Astrocyte of the cerebellum (primary cell): Measurements from ENCODE around the gene NHSL1.

Experiments
- DNase-seq: peaks from one replicate; pipeline ENCODE4 v3.0.0-alpha.2; 2011; ENCODE audit warnings: low read depth
- H3K4me3 ChIP-seq: 2 replicates; pipeline ENCODE4 v1.5.1; 2011; ENCODE audit warnings: mild to moderate bottlenecking, low read depth, low read length, moderate library complexity
- in situ Hi-C: cut with HindIII; loops from 2 replicates; pipeline ENCODE4 v1.10.0; 2017; ENCODE audit warnings: low sequenced_read_pairs
- TF ChIP-seq, protein P1 (sequence below): IDR thresholded peaks from 2 replicates; pipeline ENCODE4 v1.5.1; 2012; ENCODE audit warnings: low read length, low read depth, moderate library complexity, mild to moderate bottlenecking; ENCODE audit errors: missing control alignments

NHSL1 gene

DNA sequence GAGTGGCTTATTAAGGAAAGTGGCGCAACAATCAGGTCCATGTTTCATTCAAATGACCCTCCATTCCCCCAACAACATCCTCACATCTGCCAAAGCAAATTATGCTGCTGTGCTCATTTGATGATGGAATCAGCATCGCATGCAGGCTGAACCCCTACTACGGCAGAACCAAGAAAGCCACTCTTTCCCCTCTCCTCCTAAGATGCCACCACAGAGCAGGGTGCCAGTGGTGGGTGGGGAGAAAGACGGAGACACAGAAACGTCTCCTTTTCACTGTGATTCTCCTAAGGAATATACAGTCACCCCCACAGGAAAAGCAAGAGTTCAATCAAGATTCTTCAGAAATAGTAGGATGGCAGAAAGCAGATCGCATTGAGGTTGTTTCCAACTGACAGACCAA lies 78.2 kb downstream of the NHSL1 start:
- no peak for DNase-seq
- TF ChIP-seq, protein P1, sequence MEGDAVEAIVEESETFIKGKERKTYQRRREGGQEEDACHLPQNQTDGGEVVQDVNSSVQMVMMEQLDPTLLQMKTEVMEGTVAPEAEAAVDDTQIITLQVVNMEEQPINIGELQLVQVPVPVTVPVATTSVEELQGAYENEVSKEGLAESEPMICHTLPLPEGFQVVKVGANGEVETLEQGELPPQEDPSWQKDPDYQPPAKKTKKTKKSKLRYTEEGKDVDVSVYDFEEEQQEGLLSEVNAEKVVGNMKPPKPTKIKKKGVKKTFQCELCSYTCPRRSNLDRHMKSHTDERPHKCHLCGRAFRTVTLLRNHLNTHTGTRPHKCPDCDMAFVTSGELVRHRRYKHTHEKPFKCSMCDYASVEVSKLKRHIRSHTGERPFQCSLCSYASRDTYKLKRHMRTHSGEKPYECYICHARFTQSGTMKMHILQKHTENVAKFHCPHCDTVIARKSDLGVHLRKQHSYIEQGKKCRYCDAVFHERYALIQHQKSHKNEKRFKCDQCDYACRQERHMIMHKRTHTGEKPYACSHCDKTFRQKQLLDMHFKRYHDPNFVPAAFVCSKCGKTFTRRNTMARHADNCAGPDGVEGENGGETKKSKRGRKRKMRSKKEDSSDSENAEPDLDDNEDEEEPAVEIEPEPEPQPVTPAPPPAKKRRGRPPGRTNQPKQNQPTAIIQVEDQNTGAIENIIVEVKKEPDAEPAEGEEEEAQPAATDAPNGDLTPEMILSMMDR, result no peak
- in situ Hi-C loops, result loop anchor here (25.0 kb wide), 1 partner anchor 341 kb away; the partner anchor contains the start of gene CCDC28A
- no peak overlapping the region for H3K4me3 ChIP-seq

DNA sequence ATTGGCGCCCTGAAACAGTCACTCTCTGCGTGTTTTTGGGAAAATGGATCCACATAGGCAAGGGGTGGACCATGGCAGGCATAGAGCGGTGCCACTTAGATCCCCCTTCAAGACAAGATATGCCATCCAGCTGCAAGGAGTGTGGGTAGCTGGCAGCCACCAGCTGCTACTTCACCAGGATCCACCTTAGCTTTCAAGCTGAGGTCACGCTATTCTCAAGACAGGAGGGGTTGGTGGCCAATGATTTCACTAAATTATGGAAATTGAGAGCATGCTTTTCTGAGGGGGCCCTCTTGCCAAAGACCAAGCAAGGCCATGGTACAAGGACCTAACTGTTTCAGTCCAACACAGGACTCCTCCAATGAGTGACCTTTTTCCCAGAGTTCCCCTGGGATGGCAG lies 78.9 kb downstream of the NHSL1 start:
- H3K4me3 ChIP-seq, result no peak overlapping the region
- no peak for DNase-seq
- TF ChIP-seq, protein P1, result no peak
- in situ Hi-C loops, result loop anchor here (25.0 kb wide), 1 partner anchor 342 kb away; the partner anchor contains the start of gene CCDC28A

GRCh38 chr6:138419766-138420165 lies 79.5 kb downstream of the NHSL1 start:
- H3K4me3 ChIP-seq, result no peak overlapping the region
- TF ChIP-seq, protein P1, result no peak
- in situ Hi-C loops, result loop anchor here (25.0 kb wide), 1 partner anchor 343 kb away; the partner anchor contains the start of gene CCDC28A
- no peak for DNase-seq

- TF ChIP-seq, protein P1, result no peak
- no peak overlapping the region for H3K4me3 ChIP-seq
- in situ Hi-C loops, result loop anchor here (25.0 kb wide), 1 partner anchor 344 kb away; the partner anchor contains the start of gene CCDC28A
- no peak for DNase-seq
These were observed 81.1 kb downstream of the NHSL1 start for GRCh38 chr6:138418118-138418742.

DNA sequence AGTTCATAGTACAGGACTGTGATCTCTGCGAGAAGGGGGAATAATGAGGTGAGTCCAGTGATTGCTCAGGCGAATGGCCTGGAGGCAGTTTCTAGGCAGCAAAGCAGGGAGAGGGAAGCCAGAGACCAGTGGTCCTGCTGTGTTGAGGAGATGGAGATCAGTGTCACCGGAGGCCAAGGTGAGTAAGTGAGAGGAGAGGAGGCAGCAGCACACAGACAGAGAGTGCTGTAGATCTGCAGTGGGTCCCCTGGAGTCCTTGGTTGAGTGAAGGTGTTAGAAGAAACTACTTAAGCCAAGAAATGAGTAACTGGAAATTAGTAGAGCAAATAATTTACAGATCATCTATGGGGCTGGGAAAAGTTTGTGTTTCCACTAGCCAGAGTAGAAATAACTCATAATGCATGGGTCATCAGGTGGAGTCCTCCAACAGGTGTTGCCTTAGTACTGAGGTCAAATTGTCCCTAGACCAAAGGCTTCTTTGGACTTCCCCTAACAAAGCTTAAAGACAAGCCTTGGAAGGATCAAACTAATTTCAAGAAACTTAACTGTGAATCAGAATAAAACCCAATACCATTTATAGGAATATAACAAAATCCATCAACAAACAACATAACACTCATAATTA lies 81.7 kb downstream of the NHSL1 start:
- DNase-seq, result no peak
- TF ChIP-seq, protein P1, result no peak
- H3K4me3 ChIP-seq, result no peak overlapping the region
- in situ Hi-C loops, result loop anchor here (25.0 kb wide), 1 partner anchor 345 kb away; the partner anchor contains the start of gene CCDC28A

- no peak for DNase-seq
- in situ Hi-C loops, result loop anchor here (25.0 kb wide), 1 partner anchor 346 kb away; the partner anchor contains the start of gene CCDC28A
- TF ChIP-seq, protein P1, result no peak
- H3K4me3 ChIP-seq, result no peak overlapping the region
These were observed 83.1 kb downstream of the NHSL1 start for GRCh38 chr6:138416206-138416605.
